T-cell (primary cell): Measurements from ENCODE around the gene NELL1. TPM values are rescaled to one million over a fixed set of nuclear protein-coding genes. Genes with fewer than 3 reads are reported as not detected.
A peak's percentile ranks its signal among the peaks of the same experiment; 100 is the strongest.

Experiments used
- ATAC-seq, 4 experiments: fragments of 200-7000 bp in 3 of 4; fragments of 150-1000 bp in 1 of 4; cut with Tn5 transposase; replicated peaks in 1 of 4; 1 replicate in 3 of 4; 2 replicates in 1 of 4; pipeline ENCODE4 v1.10.0; 2021; ENCODE audit warnings: moderate library complexity in 3 of 4, mild to moderate bottlenecking in 2 of 4, moderate number of reproducible peaks in 1 of 4
- CTCF ChIA-PET, 2 donors: fragments of 300-600 bp; sonication (Branson Sonifier 250); formaldehyde crosslinking; loops; one replicate each; lab custom pipeline; 2022; ENCODE audit warnings: antibody characterized with exemption in 2 of 2; lab: Charles Lee
- POLR2A ChIA-PET, 2 donors: fragments of 300-600 bp; sonication (Branson Sonifier 250); formaldehyde crosslinking; loops; one replicate each; lab custom pipeline; 2022; ENCODE audit warnings: antibody characterized with exemption in 2 of 2; lab: Charles Lee
- DNase-seq, 35 experiments: peaks; one replicate each; pipeline versions ENCODE4 v3.0.0 to v3.0.0-alpha.2; 2013 to 2023
- H3K27ac ChIP-seq: one replicate; pipeline ENCODE4 v1.5.1; 2013; ENCODE audit warnings: low read length
- H3K27me3 ChIP-seq, 2 experiments: replicated peaks in 1 of 2; 1 replicate in 1 of 2; 2 replicates in 1 of 2; pipeline versions ENCODE4 v1.6.1 to v1.7.0; 2013; ENCODE audit warnings: low read length in 1 of 2, mixed read lengths in 1 of 2; ENCODE audit not compliant: control insufficient read depth in 2 of 2, insufficient read depth in 2 of 2; ENCODE audit errors: extremely low read depth in 1 of 2
- H3K36me3 ChIP-seq, 2 donors: 1 replicate in 1 of 2; 2 replicates in 1 of 2; pipeline versions ENCODE4 v1.6.1 to v1.7.0; 2013; ENCODE audit warnings: low read length in 1 of 2; ENCODE audit not compliant: control insufficient read depth in 2 of 2, insufficient read depth in 1 of 2; ENCODE audit errors: extremely low read depth in 1 of 2
- H3K4me1 ChIP-seq, 2 experiments: 1 replicate in 1 of 2; 2 replicates in 1 of 2; pipeline versions ENCODE4 v1.6.1 to v1.7.0; 2013; ENCODE audit warnings: low read length in 2 of 2, mixed read lengths in 1 of 2; ENCODE audit not compliant: insufficient read depth in 2 of 2, control insufficient read depth in 1 of 2; ENCODE audit errors: extremely low read depth in 1 of 2
- H3K4me3 ChIP-seq, 2 donors: 1 replicate in 1 of 2; 2 replicates in 1 of 2; pipeline versions ENCODE4 v1.5.1 to v1.7.0; 2013; ENCODE audit warnings: mild to moderate bottlenecking in 2 of 2, low read length in 1 of 2, moderate library complexity in 1 of 2; ENCODE audit not compliant: control insufficient read depth in 1 of 2; ENCODE audit errors: extremely low read depth in 1 of 2
- H3K9me3 ChIP-seq: 2 replicates; pipeline ENCODE4 v1.7.0; 2013
- H3K27ac Mint-ChIP-seq, 2 donors: one replicate each; pipeline ENCODE4 v1.8.0; 2020 to 2021; ENCODE audit warnings: mild to moderate bottlenecking in 2 of 2, mixed read lengths in 2 of 2
- H3K27me3 Mint-ChIP-seq, 2 donors: one replicate each; pipeline ENCODE4 v1.8.0; 2021 to 2022; ENCODE audit warnings: mixed read lengths in 2 of 2
- H3K36me3 Mint-ChIP-seq: one replicate; pipeline ENCODE4 v1.8.0; 2021; ENCODE audit warnings: mixed read lengths
- H3K4me1 Mint-ChIP-seq, 3 donors: one replicate each; pipeline ENCODE4 v1.8.0; 2020 to 2022; ENCODE audit warnings: mixed read lengths in 3 of 3, mild to moderate bottlenecking in 1 of 3
- H3K4me3 Mint-ChIP-seq, 3 donors: one replicate each; pipeline ENCODE4 v1.8.0; 2020 to 2022; ENCODE audit warnings: mild to moderate bottlenecking in 3 of 3, mixed read lengths in 3 of 3, moderate library complexity in 3 of 3
- H3K9me3 Mint-ChIP-seq, 3 donors: one replicate each; pipeline ENCODE4 v1.8.0; 2020 to 2022; ENCODE audit warnings: mixed read lengths in 3 of 3
- WGBS: methylation state at CpG from one replicate; pipeline ENCODE4 v1.1.5; 2013; ENCODE audit warnings: missing lambda C conversion rate; ENCODE audit not compliant: insufficient coverage; 5-methylcytosine and 5-hydroxymethylcytosine counted together
- total RNA-seq, 35 experiments: library from RNA in 6 of 35; stranded (reverse) in 6 of 35; fragments of 120-200 nt in 1 of 35; gene quantifications; one replicate each; pipeline versions ENCODE4 v1.2.1 to v1.2.4 and lab custom pipeline; 2013 to 2026

The NELL1 gene
- total RNA-seq, 5 donors from 2014 or later (not counting 1 experiment from before 2014, with no cell fraction given): not detected

- H3K27me3 ChIP-seq: peaks cover 3 to 6% of the 10 kb centered on the region in 2 experiments
- DNase-seq (no peak), ATAC-seq (no peak)
- no peaks in the 10 kb centered on the region for H3K9me3 Mint-ChIP-seq
- no peak overlapping the region for H3K4me3 ChIP-seq
- no peaks in the 10 kb centered on the region for H3K36me3 ChIP-seq
- no peaks in the 10 kb centered on the region for H3K4me1 ChIP-seq
- no peaks in the 10 kb centered on the region for H3K36me3 Mint-ChIP-seq
- no peaks in the 10 kb centered on the region for H3K4me1 Mint-ChIP-seq
- H3K27me3 Mint-ChIP-seq: peaks cover 7 to 12% of the 10 kb centered on the region in 2 donors
- H3K27ac Mint-ChIP-seq: no peak overlapping the region
- ChIA-PET CTCF (no interaction called here), POLR2A (no interaction called here)
- H3K4me3 Mint-ChIP-seq: no peak overlapping the region
- H3K9me3 ChIP-seq: no peaks in the 10 kb centered on the region
- H3K27ac ChIP-seq: no peak overlapping the region
- 49% methylated on average over 3 of the region's 3 CpGs for WGBS
These were observed 29.7 kb upstream of the NELL1 start for GRCh38 chr11:20639688-20640087.

GRCh38 chr11:20640401-20640800, 29.0 kb upstream of the NELL1 start:
- Histone ChIP-seq H3K9me3 (no peaks in the 10 kb centered on the region), H3K4me3 (no peak overlapping the region), H3K36me3 (no peaks in the 10 kb centered on the region), H3K27me3 (peaks cover 3 to 6% of the 10 kb centered on the region in 2 experiments), H3K27ac (no peak overlapping the region), H3K4me1 (no peaks in the 10 kb centered on the region)
- no peak for ATAC-seq
- WGBS: 80% methylated on average over 1 of the region's 2 CpGs
- Mint-ChIP-seq H3K4me1 (no peaks in the 10 kb centered on the region), H3K9me3 (no peaks in the 10 kb centered on the region), H3K36me3 (no peaks in the 10 kb centered on the region), H3K27me3 (peaks cover 7 to 17% of the 10 kb centered on the region in 2 donors), H3K27ac (no peak overlapping the region), H3K4me3 (no peak overlapping the region)
- DNase-seq: no peak
- ChIA-PET CTCF (no interaction called here), POLR2A (no interaction called here)

GRCh38 chr11:20644360-20644759, 25.0 kb upstream of the NELL1 start:
- H3K9me3 Mint-ChIP-seq: no peaks in the 10 kb centered on the region
- CTCF ChIA-PET: no interaction called here
- no peaks in the 10 kb centered on the region for H3K36me3 Mint-ChIP-seq
- Histone ChIP-seq H3K27ac (no peak overlapping the region), H3K4me3 (no peak overlapping the region), H3K4me1 (no peaks in the 10 kb centered on the region), H3K9me3 (no peaks in the 10 kb centered on the region), H3K36me3 (no peaks in the 10 kb centered on the region), H3K27me3 (peaks cover 2 to 5% of the 10 kb centered on the region in 2 experiments)
- H3K4me3 Mint-ChIP-seq: no peak overlapping the region
- peaks cover 7 to 10% of the 10 kb centered on the region in 2 donors for H3K27me3 Mint-ChIP-seq
- 83% methylated on average over 2 of the region's 4 CpGs for WGBS
- POLR2A ChIA-PET: no interaction called here
- no peaks in the 10 kb centered on the region for H3K4me1 Mint-ChIP-seq
- ATAC-seq: no peak
- no peak overlapping the region for H3K27ac Mint-ChIP-seq
- DNase-seq: no peak

- Mint-ChIP-seq H3K27me3 (peaks cover 3 to 10% of the 10 kb centered on the region in 2 donors), H3K27ac (no peak overlapping the region), H3K36me3 (no peaks in the 10 kb centered on the region), H3K4me1 (no peaks in the 10 kb centered on the region), H3K4me3 (no peak overlapping the region), H3K9me3 (no peaks in the 10 kb centered on the region)
- ChIA-PET CTCF (interaction anchor here in 1 of 2 donors (2.9 kb wide), 1 partner anchor 9 kb away, joined by 10 read pairs; no protein-coding TSS in a partner anchor), POLR2A (no interaction called here)
- WGBS: 88% methylated on average over 2 of the region's 4 CpGs
- Histone ChIP-seq H3K4me1 (no peaks in the 10 kb centered on the region), H3K9me3 (no peaks in the 10 kb centered on the region), H3K27me3 (peaks cover 0 to 2% of the 10 kb centered on the region in 2 experiments), H3K27ac (no peak overlapping the region), H3K4me3 (no peak overlapping the region), H3K36me3 (no peaks in the 10 kb centered on the region)
- no peak for ATAC-seq
- DNase-seq: peak in 10 of 35 experiments; percentile 1 to 57 (median 6)
These were observed 21.3 kb upstream of the NELL1 start for GRCh38 chr11:20647976-20648565.

GRCh38 chr11:20652150-20652806, 17.1 kb upstream of the NELL1 start:
- Mint-ChIP-seq H3K36me3 (no peaks in the 10 kb centered on the region), H3K9me3 (no peaks in the 10 kb centered on the region), H3K4me3 (no peak overlapping the region), H3K4me1 (no peaks in the 10 kb centered on the region), H3K27ac (no peak overlapping the region), H3K27me3 (peaks cover 5 to 9% of the 10 kb centered on the region in 2 donors)
- H3K27me3 ChIP-seq: no peaks in the 10 kb centered on the region
- no peaks in the 10 kb centered on the region for H3K4me1 ChIP-seq
- H3K9me3 ChIP-seq: no peaks in the 10 kb centered on the region
- H3K36me3 ChIP-seq: no peaks in the 10 kb centered on the region
- ATAC-seq (no peak), DNase-seq (no peak)
- no peak overlapping the region for H3K27ac ChIP-seq
- WGBS: no CpG with 5 or more reads among the region's 13 CpGs
- POLR2A ChIA-PET: no interaction called here
- CTCF ChIA-PET: interaction anchor here in 1 of 2 donors (0.6 to 0.8 kb wide), 2 partner anchors 43 to 1481 kb away, joined by 4 read pairs; no protein-coding TSS in a partner anchor
- no peak overlapping the region for H3K4me3 ChIP-seq

- H3K9me3 ChIP-seq: no peaks in the 10 kb centered on the region
- H3K27ac ChIP-seq: no peak overlapping the region
- Mint-ChIP-seq H3K4me1 (no peaks in the 10 kb centered on the region), H3K4me3 (no peak overlapping the region), H3K36me3 (no peaks in the 10 kb centered on the region), H3K27ac (no peak overlapping the region), H3K27me3 (peaks cover 5 to 13% of the 10 kb centered on the region in 2 donors), H3K9me3 (no peaks in the 10 kb centered on the region)
- ATAC-seq (no peak), DNase-seq (no peak)
- no peaks in the 10 kb centered on the region for H3K4me1 ChIP-seq
- H3K4me3 ChIP-seq: no peak overlapping the region
- H3K36me3 ChIP-seq: no peaks in the 10 kb centered on the region
- CTCF ChIA-PET: no interaction called here
- no CpG with 5 or more reads among the region's 3 CpGs for WGBS
- peaks cover 0 to 2% of the 10 kb centered on the region in 2 experiments for H3K27me3 ChIP-seq
- POLR2A ChIA-PET: no interaction called here
These were observed 15.3 kb upstream of the NELL1 start for GRCh38 chr11:20654038-20654437.
